Ishikawa (cell line): ENCODE results near the gene ROPN1B.

Experiments used
- CEBPB ChIP-seq: IDR thresholded peaks from 2 replicates; pipeline ENCODE4 v1.6.1; 2012
- CREB1 ChIP-seq: IDR thresholded peaks from 2 replicates; pipeline ENCODE4 v1.6.1; 2012; ENCODE audit warnings: low read depth
- EGR1 ChIP-seq: IDR thresholded peaks from 2 replicates; pipeline ENCODE4 v1.6.1; 2012
- EP300 ChIP-seq: IDR thresholded peaks from 2 replicates; pipeline ENCODE4 v1.6.1; 2012; ENCODE audit warnings: borderline replicate concordance
- FOXM1 ChIP-seq: IDR thresholded peaks from 2 replicates; pipeline ENCODE4 v1.6.1; 2012; ENCODE audit warnings: low read depth, borderline replicate concordance
- MAX ChIP-seq: IDR thresholded peaks from 2 replicates; pipeline ENCODE4 v1.6.1; 2012
- NFIC ChIP-seq: IDR thresholded peaks from 2 replicates; pipeline ENCODE4 v1.6.1; 2012
- RAD21 ChIP-seq: IDR thresholded peaks from 2 replicates; pipeline ENCODE4 v1.6.1; 2012; ENCODE audit warnings: low read depth
- REST ChIP-seq: IDR thresholded peaks from 2 replicates; pipeline ENCODE4 v1.6.1; 2012; ENCODE audit warnings: low read depth, mild to moderate bottlenecking
- TAF1 ChIP-seq: IDR thresholded peaks from 2 replicates; pipeline ENCODE4 v1.6.1; 2012; ENCODE audit warnings: low read depth, mild to moderate bottlenecking
- TCF12 ChIP-seq: IDR thresholded peaks from 2 replicates; pipeline ENCODE4 v1.6.1; 2012; ENCODE audit warnings: low read depth
- TEAD4 ChIP-seq: IDR thresholded peaks from 2 replicates; pipeline ENCODE4 v1.6.1; 2012
- USF1 ChIP-seq: IDR thresholded peaks from 2 replicates; pipeline ENCODE4 v1.6.1; 2012
- YY1 ChIP-seq: IDR thresholded peaks from 2 replicates; pipeline ENCODE4 v1.6.1; 2012; ENCODE audit warnings: low read depth
- ZBTB7A ChIP-seq: IDR thresholded peaks from 2 replicates; pipeline ENCODE4 v1.6.1; 2012; ENCODE audit warnings: low read depth

Gene ROPN1B

GRCh38 chr3:125958511-125959316 is 10.3 kb upstream of the ROPN1B start:
- TF ChIP-seq YY1 (no peak), NFIC (no peak), EP300 (no peak), RAD21 (no peak), EGR1 (no peak)

- TF ChIP-seq EP300 (no peak), MAX (no peak), CREB1 (no peak), NFIC (no peak), TCF12 (no peak), EGR1 (no peak), FOXM1 (no peak), YY1 (no peak), USF1 (no peak), REST (no peak), TAF1 (no peak)
Observed at GRCh38 chr3:125959317-125960065, 9.5 kb upstream of the ROPN1B start.

GRCh38 chr3:125960066-125960424 is 8.9 kb upstream of the ROPN1B start:
- TF ChIP-seq ZBTB7A = no peak

GRCh38 chr3:125960456-125961288 is 8.3 kb upstream of the ROPN1B start:
- TF ChIP-seq CEBPB (no peak), MAX (no peak), EP300 (no peak), REST (no peak), USF1 (no peak), RAD21 (no peak), NFIC (no peak), FOXM1 (no peak), YY1 (no peak), CREB1 (no peak), TAF1 (no peak)

GRCh38 chr3:125961289-125961589 is 7.7 kb upstream of the ROPN1B start:
- TF ChIP-seq CEBPB = no peak
- TF ChIP-seq NFIC = no peak
- TF ChIP-seq EGR1 = no peak
- TF ChIP-seq MAX = no peak
- no peak for TF ChIP-seq TAF1
- TF ChIP-seq REST = no peak
- no peak for TF ChIP-seq CREB1
- TF ChIP-seq ZBTB7A = no peak
- no peak for TF ChIP-seq RAD21
- no peak for TF ChIP-seq TCF12
- no peak for TF ChIP-seq FOXM1
- TF ChIP-seq YY1 = no peak
- no peak for TF ChIP-seq EP300
- TF ChIP-seq USF1 = no peak
- TF ChIP-seq TEAD4 = no peak
